DMS 273 (cell line): ENCODE data around the gene FTSJ3.

Experiments used
- DNase-seq: peaks from one replicate; lab custom pipeline; 2025; ENCODE audit not compliant: unreplicated experiment; lab: John Stamatoyannopoulos, UW

Gene FTSJ3

GRCh38 chr17:63830904-63831491, 3.5 kb upstream of the FTSJ3 start:
- DNase-seq = no peak

- no peak for DNase-seq
Measured at GRCh38 chr17:63830278-63830677, 2.8 kb upstream of the FTSJ3 start.

- DNase-seq = no peak
Measured at GRCh38 chr17:63828936-63829335, 1.5 kb upstream of the FTSJ3 start.

GRCh38 chr17:63827801-63828221, 348 bp upstream of the FTSJ3 start:
- DNase-seq = no peak

- peak; percentile 77 for DNase-seq
Measured at GRCh38 chr17:63826468-63827001, 928 bp downstream of the FTSJ3 start.

GRCh38 chr17:63824362-63824761, 3.1 kb downstream of the FTSJ3 start:
- DNase-seq = no peak

GRCh38 chr17:63823659-63824331, 3.7 kb downstream of the FTSJ3 start:
- DNase-seq = no peak

- no peak for DNase-seq
Measured at GRCh38 chr17:63822537-63822936, 4.9 kb downstream of the FTSJ3 start.

GRCh38 chr17:63821804-63822203, 5.7 kb downstream of the FTSJ3 start:
- no peak for DNase-seq

GRCh38 chr17:63820963-63821561, 6.4 kb downstream of the FTSJ3 start:
- DNase-seq = no peak

- no peak for DNase-seq
Measured at GRCh38 chr17:63819585-63820537, 7.6 kb downstream of the FTSJ3 start.

GRCh38 chr17:63819131-63819530, 8.3 kb downstream of the FTSJ3 start:
- DNase-seq = no peak

- DNase-seq = no peak
Measured at GRCh38 chr17:63817736-63818385, 9.6 kb downstream of the FTSJ3 start.

- no peak for DNase-seq
Measured at GRCh38 chr17:63816669-63817068, 10.8 kb downstream of the FTSJ3 start.

GRCh38 chr17:63816123-63816522, 11.3 kb downstream of the FTSJ3 start:
- DNase-seq = no peak

GRCh38 chr17:63809970-63810369, 17.5 kb downstream of the FTSJ3 start:
- DNase-seq = no peak

GRCh38 chr17:63805591-63805990, 21.9 kb downstream of the FTSJ3 start:
- no peak for DNase-seq

GRCh38 chr17:63804328-63804727, 23.1 kb downstream of the FTSJ3 start:
- no peak for DNase-seq

- no peak for DNase-seq
Measured at GRCh38 chr17:63800783-63801182, 26.7 kb downstream of the FTSJ3 start.

GRCh38 chr17:63798572-63799106, 28.8 kb downstream of the FTSJ3 start:
- no peak for DNase-seq
